Neuronal stem cell (in vitro differentiated cells): Measurements from ENCODE around the gene CRYGS.

ENCODE experiments used
- DNase-seq: peaks from one replicate; pipeline ENCODE4 v3.0.0-alpha.2; 2013; ENCODE audit warnings: low spot score
- H2AFZ ChIP-seq: one replicate; pipeline ENCODE4 v1.6.1; 2013; ENCODE audit warnings: mild to moderate bottlenecking, low read length, inconsistent platforms
- H2AK5ac ChIP-seq: 2 replicates; pipeline ENCODE4 v1.6.1; 2013; ENCODE audit warnings: low read depth, mild to moderate bottlenecking, inconsistent platforms, low read length, moderate library complexity, mixed read lengths
- H2BK120ac ChIP-seq: 2 replicates; pipeline ENCODE4 v1.6.1; 2013; ENCODE audit warnings: low read depth, mild to moderate bottlenecking, inconsistent platforms, low read length, moderate library complexity, mixed read lengths
- H2BK12ac ChIP-seq: one replicate; pipeline ENCODE4 v1.6.1; 2013; ENCODE audit warnings: low read length, inconsistent platforms
- H2BK15ac ChIP-seq: 2 replicates; pipeline ENCODE4 v1.6.1; 2013; ENCODE audit warnings: mild to moderate bottlenecking, low read length, inconsistent platforms, mixed read lengths
- H2BK5ac ChIP-seq: one replicate; pipeline ENCODE4 v1.6.1; 2013; ENCODE audit warnings: inconsistent platforms, mild to moderate bottlenecking, low read length, moderate library complexity
- H3K14ac ChIP-seq: one replicate; pipeline ENCODE4 v1.6.1; 2013; ENCODE audit warnings: low read length, inconsistent platforms
- H3K18ac ChIP-seq: 2 replicates; pipeline ENCODE4 v1.6.1; 2013; ENCODE audit warnings: low read length, inconsistent platforms
- H3K23ac ChIP-seq: 2 replicates; pipeline ENCODE4 v1.6.1; 2013; ENCODE audit warnings: low read depth, mild to moderate bottlenecking, mixed read lengths, low read length, inconsistent platforms; ENCODE audit not compliant: poor library complexity
- H3K27ac ChIP-seq: replicated peaks from 3 replicates; pipeline ENCODE4 v1.5.1; 2013; ENCODE audit warnings: low read length, inconsistent platforms
- H3K27me3 ChIP-seq, 3 experiments: 2 replicates each; pipeline ENCODE4 v1.6.1; 2013; ENCODE audit warnings: low read length in 3 of 3, mild to moderate bottlenecking in 2 of 3, inconsistent platforms in 1 of 3, low read depth in 1 of 3, mixed read lengths in 1 of 3, moderate library complexity in 1 of 3; ENCODE audit not compliant: control insufficient read depth in 3 of 3, insufficient read depth in 3 of 3
- H3K36me3 ChIP-seq, 2 donors: replicated peaks in 1 of 2; 2 replicates each; pipeline ENCODE4 v1.6.1; 2013; ENCODE audit warnings: low read length in 2 of 2; ENCODE audit not compliant: control insufficient read depth in 2 of 2, insufficient read depth in 2 of 2
- H3K4ac ChIP-seq: 2 replicates; pipeline ENCODE4 v1.6.1; 2013; ENCODE audit warnings: inconsistent platforms, mild to moderate bottlenecking, low read length, moderate library complexity
- H3K4me1 ChIP-seq, 2 donors: 1 replicate in 1 of 2; 2 replicates in 1 of 2; pipeline ENCODE4 v1.6.1; 2013; ENCODE audit warnings: low read length in 2 of 2, low read depth in 1 of 2; ENCODE audit not compliant: control insufficient read depth in 2 of 2, insufficient read depth in 1 of 2
- H3K4me2 ChIP-seq: one replicate; pipeline ENCODE4 v1.6.1; 2013; ENCODE audit warnings: mild to moderate bottlenecking, low read length, inconsistent platforms; ENCODE audit not compliant: insufficient read depth, poor library complexity, severe bottlenecking
- H3K4me3 ChIP-seq, 2 donors: 2 replicates each; pipeline ENCODE4 v1.5.1; 2013; ENCODE audit warnings: low read length in 2 of 2, mild to moderate bottlenecking in 2 of 2, inconsistent platforms in 1 of 2, moderate library complexity in 1 of 2
- H3K79me1 ChIP-seq: one replicate; pipeline ENCODE4 v1.6.1; 2013; ENCODE audit warnings: low read depth, mild to moderate bottlenecking, inconsistent platforms, low read length, moderate library complexity
- H3K9ac ChIP-seq: one replicate; pipeline ENCODE4 v1.6.1; 2013; ENCODE audit warnings: mild to moderate bottlenecking, low read depth, low read length, inconsistent platforms; ENCODE audit not compliant: poor library complexity
- H3K9me3 ChIP-seq, 2 donors: replicated peaks in 1 of 2; 2 replicates each; pipeline versions ENCODE3 to v1.6.1; 2013; ENCODE audit warnings: low read length in 2 of 2, mild to moderate bottlenecking in 2 of 2, inconsistent platforms in 1 of 2, low read depth in 1 of 2, mixed read lengths in 1 of 2, moderate library complexity in 1 of 2; ENCODE audit not compliant: control insufficient read depth in 2 of 2, insufficient read depth in 1 of 2
- H4K8ac ChIP-seq: one replicate; pipeline ENCODE4 v1.6.1; 2013; ENCODE audit warnings: low read depth, mild to moderate bottlenecking, inconsistent platforms, low read length, moderate library complexity
- H4K91ac ChIP-seq: one replicate; pipeline ENCODE4 v1.6.1; 2013; ENCODE audit warnings: low read length, low read depth, mild to moderate bottlenecking, inconsistent platforms; ENCODE audit not compliant: poor library complexity
- WGBS, 2 donors: extraction: QIAGEN DNeasy Blood & Tissue Kit; methylation state at CpG; one replicate each; pipeline ENCODE4 v1.1.7; 2013; ENCODE audit warnings: missing lambda C conversion rate in 2 of 2, mixed read lengths in 1 of 2; ENCODE audit not compliant: insufficient read length in 2 of 2, insufficient replicate concordance in 1 of 2; ENCODE audit errors: extremely low coverage in 2 of 2; 5-methylcytosine and 5-hydroxymethylcytosine counted together

CRYGS gene

DNA sequence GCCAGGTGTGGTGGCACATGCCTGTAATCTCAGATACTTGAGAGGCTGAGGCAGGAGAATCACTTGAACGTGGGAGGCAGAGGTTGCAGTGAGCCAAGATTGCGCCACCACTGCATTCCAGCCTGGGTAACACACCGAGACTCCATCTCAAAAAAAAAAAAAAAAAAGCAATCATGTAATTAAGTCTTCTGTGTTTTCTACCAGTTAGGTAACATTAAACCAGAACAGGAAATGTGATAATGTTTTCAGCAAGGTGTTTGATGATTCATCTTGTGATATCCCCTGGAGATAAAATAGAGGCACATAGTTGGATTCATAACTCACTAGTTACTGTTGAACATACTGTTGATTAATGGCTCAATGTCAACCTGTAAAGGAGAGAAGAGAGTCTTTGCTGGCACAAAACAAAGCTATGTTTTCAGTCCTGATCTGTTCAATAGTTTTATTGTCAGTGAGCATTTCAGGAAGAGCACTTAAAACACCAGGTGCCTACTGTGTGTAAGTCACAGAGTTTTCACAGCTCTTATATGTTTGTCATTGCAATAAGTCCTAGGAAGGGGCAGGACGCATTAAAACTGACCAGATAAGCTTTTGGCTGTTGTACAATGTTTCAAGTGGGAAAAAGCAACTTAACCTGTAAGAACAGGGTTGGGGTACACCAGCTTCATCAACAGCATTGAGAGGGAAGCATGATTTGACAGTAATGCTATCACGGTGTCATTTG, 45.8 kb upstream of the CRYGS start:
- Histone ChIP-seq H3K79me1 (no peaks in the 10 kb centered on the region), H3K18ac (no peak overlapping the region), H3K27me3 (no peaks in the 10 kb centered on the region), H2AK5ac (no peak overlapping the region), H2BK120ac (no peak overlapping the region), H4K8ac (no peak overlapping the region), H3K36me3 (peaks cover 2 to 13% of the 10 kb centered on the region in 2 donors), H3K4me1 (no peaks in the 10 kb centered on the region), H3K14ac (no peak overlapping the region), H2BK15ac (no peak overlapping the region), H3K9ac (no peak overlapping the region), H2AFZ (no peak overlapping the region), H3K4me2 (no peak overlapping the region), H3K9me3 (no peaks in the 10 kb centered on the region), H3K27ac (no peak overlapping the region), H2BK5ac (no peak overlapping the region), H3K23ac (no peak overlapping the region), H3K4ac (no peak overlapping the region), H3K4me3 (no peak overlapping the region), H2BK12ac (no peak overlapping the region), H4K91ac (no peak overlapping the region)
- no CpG with 5 or more reads among the region's 5 CpGs for WGBS, 2 donors
- DNase-seq = no peak

GRCh38 chr3:186589121-186589520, 44.9 kb upstream of the CRYGS start:
- Histone ChIP-seq H3K36me3 (peaks cover 5 to 22% of the 10 kb centered on the region in 2 donors), H2BK5ac (no peak overlapping the region), H2BK120ac (no peak overlapping the region), H3K23ac (no peak overlapping the region), H4K8ac (no peak overlapping the region), H3K18ac (no peak overlapping the region), H2BK15ac (no peak overlapping the region), H3K4me1 (no peaks in the 10 kb centered on the region), H3K79me1 (no peaks in the 10 kb centered on the region), H2AK5ac (no peak overlapping the region), H3K9ac (no peak overlapping the region), H3K4me3 (no peak overlapping the region), H2AFZ (no peak overlapping the region), H3K4ac (no peak overlapping the region), H3K27ac (no peak overlapping the region), H3K14ac (no peak overlapping the region), H3K27me3 (no peaks in the 10 kb centered on the region), H3K4me2 (no peak overlapping the region), H2BK12ac (no peak overlapping the region), H3K9me3 (no peaks in the 10 kb centered on the region), H4K91ac (no peak overlapping the region)
- no peak for DNase-seq
- no CpG with 5 or more reads among the region's 3 CpGs for WGBS, 2 donors

DNA sequence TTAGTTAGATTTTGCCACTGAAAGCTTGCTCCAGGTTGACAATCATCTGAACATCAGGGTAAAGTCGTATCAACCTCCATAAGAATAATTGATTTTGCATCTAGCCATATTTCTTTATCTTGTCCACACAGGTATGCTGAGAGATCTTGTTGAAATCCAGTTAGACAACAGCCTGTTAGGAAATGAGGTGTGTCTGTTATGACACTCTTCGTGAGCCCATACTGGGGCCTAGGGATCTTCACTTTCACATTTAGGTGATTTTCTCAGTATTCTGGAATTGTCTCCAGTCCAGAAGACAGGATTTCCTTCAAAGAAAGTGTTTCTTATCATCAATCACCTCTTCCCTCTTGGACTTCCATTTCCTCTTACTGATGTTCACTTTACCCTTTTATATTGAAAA, 44.5 kb upstream of the CRYGS start:
- Histone ChIP-seq H3K23ac (no peak overlapping the region), H4K91ac (no peak overlapping the region), H2AFZ (no peak overlapping the region), H3K9me3 (no peaks in the 10 kb centered on the region), H3K14ac (no peak overlapping the region), H4K8ac (no peak overlapping the region), H2BK12ac (no peak overlapping the region), H3K9ac (no peak overlapping the region), H3K79me1 (no peaks in the 10 kb centered on the region), H3K4ac (no peak overlapping the region), H3K27me3 (no peaks in the 10 kb centered on the region), H2BK5ac (no peak overlapping the region), H3K36me3 (peaks cover 8 to 27% of the 10 kb centered on the region in 2 donors), H2BK120ac (no peak overlapping the region), H3K4me2 (no peak overlapping the region), H3K27ac (no peak overlapping the region), H2BK15ac (no peak overlapping the region), H3K4me3 (no peak overlapping the region), H3K4me1 (no peaks in the 10 kb centered on the region), H3K18ac (no peak overlapping the region), H2AK5ac (no peak overlapping the region)
- no CpG with 5 or more reads among the region's 2 CpGs for WGBS, 2 donors
- DNase-seq = no peak

- Histone ChIP-seq H2BK5ac (no peak overlapping the region), H3K23ac (no peak overlapping the region), H2BK12ac (no peak overlapping the region), H4K8ac (no peak overlapping the region), H3K18ac (no peak overlapping the region), H3K79me1 (no peaks in the 10 kb centered on the region), H4K91ac (no peak overlapping the region), H3K4ac (no peak overlapping the region), H3K36me3 (peaks cover 12 to 41% of the 10 kb centered on the region in 2 donors), H3K9ac (no peak overlapping the region), H2BK120ac (no peak overlapping the region), H2AFZ (no peak overlapping the region), H3K4me1 (no peaks in the 10 kb centered on the region), H3K4me2 (no peak overlapping the region), H3K14ac (no peak overlapping the region), H3K27me3 (no peaks in the 10 kb centered on the region), H3K4me3 (no peak overlapping the region), H3K9me3 (no peaks in the 10 kb centered on the region), H3K27ac (no peak overlapping the region), H2AK5ac (no peak overlapping the region), H2BK15ac (no peak overlapping the region)
- DNase-seq = no peak
Observed at GRCh38 chr3:186587183-186587582, 43.0 kb upstream of the CRYGS start.
